ENCODE data around the gene CSF1R.

Gene CSF1R

GRCh38 chr5:150120617-150121447, 34.5 kb upstream of the CSF1R start:
- no peak for DNase-seq

DNA sequence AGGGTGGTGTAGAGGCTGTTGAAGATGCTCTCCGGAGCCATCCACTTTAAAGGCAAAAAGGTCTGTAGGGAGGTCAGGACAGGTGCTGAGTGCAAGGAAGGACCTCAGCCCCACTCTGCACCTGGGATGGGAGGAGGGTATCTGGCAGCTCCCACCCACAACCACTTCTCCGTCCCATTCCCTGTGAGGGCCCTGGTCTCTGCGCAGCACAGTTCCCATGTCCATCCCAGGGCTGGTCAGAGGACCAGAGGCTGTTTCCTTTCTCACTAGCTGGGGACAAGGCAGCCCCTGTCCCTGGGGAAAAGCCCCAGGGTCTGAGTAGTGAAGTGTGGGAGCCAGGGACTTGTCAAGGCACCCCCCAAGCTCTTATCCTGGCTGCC, 33.7 kb upstream of the CSF1R start:
- no peak for DNase-seq

DNA sequence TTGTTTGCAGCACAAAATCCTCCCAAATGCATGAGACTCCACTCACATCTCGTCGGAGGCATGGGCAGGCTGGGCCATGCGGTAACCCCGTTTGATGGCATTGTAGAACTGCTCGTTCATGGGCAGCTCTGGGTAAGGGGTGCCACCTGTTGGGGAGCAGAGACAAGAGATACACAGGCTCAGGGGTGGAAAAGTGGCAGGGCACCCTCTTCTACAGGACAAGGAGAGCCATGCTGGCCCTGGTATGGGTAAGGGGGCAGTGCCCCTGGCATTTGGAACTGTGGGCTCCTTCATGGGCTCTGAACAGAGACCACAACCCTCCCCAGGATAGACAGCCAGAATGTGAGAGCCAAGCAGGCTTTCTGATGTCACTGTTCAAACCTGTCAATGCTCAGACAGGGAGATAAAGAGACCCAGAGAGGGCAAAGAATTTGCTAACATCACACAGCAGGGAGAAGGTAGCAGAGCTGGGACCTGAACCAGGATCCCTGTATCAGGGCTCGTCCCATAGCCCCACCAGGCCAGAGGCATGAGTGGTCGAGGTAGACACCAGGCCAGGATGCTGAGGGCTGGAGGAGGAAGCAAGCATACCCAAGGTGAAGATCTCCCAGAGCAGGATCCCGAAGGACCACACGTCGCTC, 33.2 kb upstream of the CSF1R start:
- DNase-seq = no peak

DNA sequence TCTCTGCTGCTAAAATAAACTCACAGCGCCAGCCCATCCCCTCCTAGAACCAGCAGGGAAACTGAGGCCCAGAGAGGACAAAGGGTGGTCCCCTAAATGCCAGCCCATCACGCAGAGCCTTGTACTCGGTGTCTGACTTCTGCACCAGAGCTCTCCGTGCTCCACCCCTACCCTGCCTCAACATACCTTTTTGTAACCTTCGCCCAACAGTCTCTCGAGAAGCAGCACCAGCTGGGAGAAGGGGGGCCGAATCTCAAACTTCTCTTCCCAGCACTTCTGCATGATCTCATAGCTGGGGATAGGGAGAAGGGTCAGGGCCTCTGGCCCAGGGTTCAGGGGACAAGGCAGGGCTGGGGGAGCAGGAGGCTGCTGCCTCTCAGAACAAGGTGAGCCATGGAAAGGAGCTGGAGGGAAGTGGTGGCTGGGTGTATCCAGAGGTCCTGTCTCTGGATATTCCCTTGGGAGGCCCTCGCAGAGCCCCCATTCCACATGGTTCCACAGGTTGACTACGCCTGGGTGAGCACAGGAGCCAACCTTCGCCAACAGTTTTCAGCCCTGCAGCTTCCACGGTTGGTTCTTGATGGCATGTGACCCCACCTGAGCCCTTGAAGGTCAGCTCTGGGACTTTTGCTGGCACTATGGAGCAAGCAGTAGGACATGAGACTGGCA, 32.3 kb upstream of the CSF1R start:
- no peak for DNase-seq

- no peak for DNase-seq
Measured at GRCh38 chr5:150117945-150118560, 31.7 kb upstream of the CSF1R start.

GRCh38 chr5:150116667-150117400, 30.5 kb upstream of the CSF1R start:
- no peak for DNase-seq

DNA sequence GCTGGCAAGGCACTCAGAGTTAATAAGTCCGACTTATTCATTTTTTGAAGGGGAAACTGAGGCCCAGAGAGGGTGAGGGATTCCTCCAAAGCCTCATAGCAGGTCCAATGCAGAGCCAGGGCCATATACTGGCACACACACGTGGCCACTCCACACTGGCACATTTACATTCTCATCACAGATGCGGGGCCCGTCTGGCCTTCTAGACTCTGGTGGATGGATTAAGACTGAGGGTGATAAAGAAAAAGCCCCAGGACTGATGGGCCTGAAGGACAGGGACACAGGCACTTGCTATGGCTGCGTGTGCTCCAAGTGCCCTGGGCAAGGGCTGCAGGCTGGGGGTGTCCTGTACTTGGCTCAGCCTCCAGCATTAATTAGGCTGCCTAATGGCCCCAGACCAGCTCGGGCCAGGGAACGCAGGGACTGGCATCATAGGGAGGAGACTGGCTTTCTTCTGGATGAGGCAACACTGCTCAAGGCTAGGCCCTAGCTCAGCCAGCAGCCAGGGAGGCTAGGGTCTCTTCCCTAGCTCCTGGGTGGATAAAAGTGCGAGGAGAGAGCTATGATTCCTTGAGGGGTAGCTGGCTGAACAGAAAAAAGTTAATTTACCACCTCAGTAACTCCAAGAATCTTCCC, 28.5 kb upstream of the CSF1R start:
- no peak for DNase-seq

DNA sequence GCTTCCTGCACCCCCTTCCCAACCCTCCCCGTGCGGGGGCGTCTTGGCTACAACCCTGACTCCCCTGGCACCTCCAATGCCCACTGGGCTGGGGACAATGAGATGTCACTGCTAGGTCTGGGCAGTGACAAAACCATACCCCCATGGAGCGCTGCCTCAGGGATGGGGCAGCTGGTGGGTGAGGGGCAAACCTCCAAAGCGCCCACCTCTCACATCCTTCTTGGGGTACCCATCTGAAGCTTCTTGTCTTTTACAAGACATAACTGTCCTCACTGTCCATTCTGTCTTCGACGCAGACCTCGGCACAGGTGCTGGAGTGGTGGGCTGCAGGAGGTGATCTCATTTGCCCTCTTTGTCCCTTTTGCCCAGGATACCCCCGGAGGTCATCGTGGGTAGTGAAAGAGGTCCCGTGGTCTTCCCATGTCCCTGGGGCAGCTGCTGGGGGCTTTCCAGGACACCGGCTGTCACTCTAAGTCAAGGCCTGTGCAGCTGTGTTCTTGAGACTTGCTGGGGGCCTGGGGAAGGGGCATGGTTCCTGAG, 27.8 kb upstream of the CSF1R start:
- no peak for DNase-seq

DNA sequence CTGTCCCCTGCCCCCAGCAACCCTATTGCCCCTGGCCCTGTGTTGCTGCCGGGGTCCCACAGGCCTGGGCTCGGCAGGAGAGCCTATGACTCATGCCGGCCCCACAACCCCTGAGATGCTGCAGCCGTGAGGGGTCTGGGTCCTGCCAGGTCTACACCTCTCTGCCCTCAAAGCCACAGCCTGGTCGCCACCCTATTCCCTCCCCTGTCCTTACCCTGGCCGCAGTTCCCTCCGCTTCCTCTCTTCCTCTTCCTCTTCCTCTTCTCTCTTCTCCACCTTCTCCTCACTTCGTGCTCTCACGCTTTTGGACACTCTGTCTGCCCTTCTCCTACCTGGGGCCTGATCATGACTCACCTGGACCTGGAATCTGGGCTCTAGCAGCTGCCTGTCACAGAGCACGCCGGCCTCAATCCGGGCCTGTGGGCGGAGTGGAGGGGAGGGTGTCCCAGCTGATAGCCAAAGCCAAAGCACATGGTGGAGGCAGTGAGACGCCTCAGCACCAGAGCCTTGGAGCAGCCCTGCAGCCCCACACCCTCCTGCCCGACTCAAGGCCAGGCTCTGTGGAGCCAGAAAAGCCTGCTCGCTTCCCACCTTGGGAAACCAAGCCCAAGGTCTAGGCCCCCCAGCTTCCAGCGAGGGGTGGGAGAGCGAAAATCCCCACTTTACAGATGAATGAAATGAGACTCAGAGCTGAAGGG, 26.8 kb upstream of the CSF1R start:
- DNase-seq = no peak

GRCh38 chr5:150112201-150113046, 26.1 kb upstream of the CSF1R start:
- DNase-seq = no peak

GRCh38 chr5:150111122-150111521, 24.8 kb upstream of the CSF1R start:
- no peak for DNase-seq

DNA sequence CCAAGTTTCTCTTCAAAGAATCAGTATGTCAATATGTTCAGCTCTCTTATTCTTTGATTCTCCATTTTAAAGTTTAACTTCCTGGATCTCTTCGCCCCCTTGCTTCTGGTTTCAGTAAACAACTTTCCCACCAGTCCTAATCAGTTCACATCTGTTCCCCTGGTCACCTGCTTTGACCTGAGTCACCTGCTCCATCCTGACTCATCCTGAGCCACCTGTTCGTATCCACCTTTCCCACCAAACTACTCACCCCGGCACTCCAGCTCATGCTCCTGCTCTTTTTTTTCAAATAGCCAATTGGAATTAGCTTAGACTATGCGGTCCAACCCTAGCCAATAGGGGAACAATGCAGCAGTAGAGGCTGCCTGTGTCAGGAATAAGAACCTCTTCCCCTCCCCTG, 23.6 kb upstream of the CSF1R start:
- no peak for DNase-seq

GRCh38 chr5:150108711-150109514, 22.6 kb upstream of the CSF1R start:
- no peak for DNase-seq

- DNase-seq = no peak
Measured at GRCh38 chr5:150107909-150108447, 21.6 kb upstream of the CSF1R start.

DNA sequence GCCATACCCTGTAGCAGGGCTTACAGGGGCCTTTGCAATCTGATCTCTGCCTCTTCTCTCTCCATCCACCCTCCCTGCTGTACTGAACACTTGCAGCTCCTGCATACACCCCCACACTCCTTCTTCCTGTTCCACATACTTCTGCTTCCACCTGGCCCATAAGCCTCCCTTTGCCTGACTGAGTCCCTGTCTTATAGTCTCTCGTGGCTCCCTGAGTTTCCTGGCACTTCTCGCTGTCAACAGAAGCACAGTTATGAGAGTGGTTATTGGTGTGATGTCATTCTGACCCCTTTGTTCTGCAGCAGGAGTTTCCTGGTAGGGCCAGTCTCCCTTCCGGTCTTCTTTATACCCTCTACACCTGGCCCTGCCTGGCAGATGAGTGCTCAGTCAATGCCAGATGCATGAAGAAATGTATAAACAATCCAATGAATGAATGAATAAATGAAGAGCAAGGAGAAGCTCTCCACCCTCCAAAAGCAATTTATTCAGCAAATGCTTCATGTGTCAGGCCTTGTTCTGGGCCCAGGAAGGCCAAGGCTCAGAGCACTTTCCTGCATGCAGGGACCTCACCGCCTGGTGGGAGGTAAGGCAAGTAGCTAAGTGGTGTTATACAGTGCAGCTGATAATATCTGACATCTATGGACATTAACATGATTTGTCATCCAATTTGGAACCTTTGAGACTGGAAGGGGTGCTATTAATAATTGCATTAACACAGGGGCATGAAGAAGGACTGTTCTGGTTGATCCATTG, 20.5 kb upstream of the CSF1R start:
- no peak for DNase-seq

DNA sequence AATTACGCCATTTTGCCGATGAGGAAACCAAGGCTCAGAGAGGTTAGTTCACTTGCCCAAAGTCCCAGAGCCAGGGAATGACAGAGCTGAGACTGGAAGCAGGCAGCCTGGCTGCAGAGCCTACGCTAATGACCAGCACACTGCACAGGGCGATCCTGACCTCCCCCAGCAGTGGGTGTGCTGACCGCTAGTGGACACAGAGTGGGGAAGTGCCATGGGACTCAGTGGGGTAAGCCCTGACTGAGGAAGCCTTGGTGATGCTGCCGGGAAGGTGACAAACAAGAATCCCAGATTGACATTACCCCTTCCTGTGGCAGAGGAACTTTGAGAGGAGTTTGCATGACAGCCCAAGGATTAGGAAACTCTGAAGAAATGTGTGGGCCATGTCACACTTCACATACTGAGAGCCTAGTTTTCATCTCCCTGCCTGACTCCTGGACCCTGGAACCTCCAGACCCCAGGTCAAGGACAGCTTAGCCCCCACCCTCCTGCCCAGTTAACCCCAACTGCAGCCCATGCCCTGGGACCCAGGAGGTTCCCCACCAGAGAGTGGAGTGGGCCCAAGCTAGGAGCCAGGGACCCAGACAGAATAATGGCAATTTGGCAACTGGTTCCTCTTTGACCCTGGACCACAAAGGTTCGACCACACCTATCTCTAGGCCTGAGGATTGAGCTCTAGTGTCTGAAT, 19.7 kb upstream of the CSF1R start:
- DNase-seq = no peak

- DNase-seq = no peak
Measured at GRCh38 chr5:150104550-150104870, 18.2 kb upstream of the CSF1R start.
